Fibroblast of lung (primary cell): ENCODE measurements around the gene TNC. TPM values are rescaled to one million over a fixed set of nuclear protein-coding genes. Genes with fewer than 3 reads are reported as not detected.

Experiments used
- DNase-seq, 2 donors: peaks; one replicate each; pipeline versions ENCODE4 v3.0.0 to v3.0.0-alpha.2; 2010; ENCODE audit warnings: low read depth in 2 of 2
- H2AFZ ChIP-seq: 2 replicates; pipeline ENCODE4 v1.5.1; 2012; ENCODE audit warnings: low read length, control low read depth, inconsistent platforms
- H3K27ac ChIP-seq: 2 replicates; pipeline ENCODE4 v1.5.1; 2011; ENCODE audit warnings: low read length, control low read depth; ENCODE audit not compliant: insufficient read depth
- H3K27me3 ChIP-seq: 2 replicates; pipeline ENCODE4 v1.5.1; 2011; ENCODE audit warnings: mild to moderate bottlenecking, low read length; ENCODE audit not compliant: control insufficient read depth, insufficient read depth
- H3K36me3 ChIP-seq: 2 replicates; pipeline ENCODE4 v1.5.1; 2011; ENCODE audit warnings: low read length; ENCODE audit not compliant: control insufficient read depth, insufficient read depth
- H3K4me1 ChIP-seq: 2 replicates; pipeline ENCODE4 v1.5.1; 2011; ENCODE audit warnings: low read length; ENCODE audit not compliant: control insufficient read depth, insufficient read depth; ENCODE audit errors: extremely low read depth
- H3K4me2 ChIP-seq: 2 replicates; pipeline ENCODE4 v1.5.1; 2011; ENCODE audit warnings: low read length, control low read depth; ENCODE audit not compliant: insufficient read depth; ENCODE audit errors: extremely low read depth
- H3K4me3 ChIP-seq, 4 experiments: fragments of 200-600 bp in 1 of 4; sonication (generic) in 1 of 4; replicated peaks in 1 of 4; 2 replicates each; pipeline ENCODE4 v1.5.1; 2011 to 2016; ENCODE audit warnings: low read length in 4 of 4, low read depth in 3 of 4, mild to moderate bottlenecking in 3 of 4, control low read depth in 2 of 4, inconsistent platforms in 1 of 4, mixed read lengths in 1 of 4; ENCODE audit not compliant: insufficient read depth in 1 of 4; ENCODE audit errors: control extremely low read depth in 1 of 4
- H3K79me2 ChIP-seq: 2 replicates; pipeline ENCODE4 v1.5.1; 2012; ENCODE audit warnings: mild to moderate bottlenecking, low read length, inconsistent platforms; ENCODE audit not compliant: control insufficient read depth, insufficient read depth
- H3K9ac ChIP-seq: 2 replicates; pipeline ENCODE4 v1.5.1; 2011; ENCODE audit warnings: mild to moderate bottlenecking, low read length, control low read depth; ENCODE audit not compliant: insufficient read depth
- H3K9me3 ChIP-seq: 2 replicates; pipeline ENCODE4 v1.5.1; 2012; ENCODE audit warnings: low read depth, low read length; ENCODE audit not compliant: control insufficient read depth, insufficient read depth
- H4K20me1 ChIP-seq: 2 replicates; pipeline ENCODE4 v1.5.1; 2011; ENCODE audit warnings: low read length; ENCODE audit not compliant: control insufficient read depth, insufficient read depth; ENCODE audit errors: extremely low read depth
- EZH2 ChIP-seq: IDR thresholded peaks from 2 replicates; pipeline ENCODE4 v1.5.1; 2012; ENCODE audit warnings: low read length, control low read depth, mild to moderate bottlenecking; ENCODE audit errors: missing control alignments
- polyA plus RNA-seq, 2 donors: library from polyadenylated mRNA; depleted of rRNA in 1 of 2; stranded (reverse) in 1 of 2; unstranded in 1 of 2; fragments of >200 nt; gene quantifications; 2 replicates each; pipeline ENCODE4 v1.2.1, GENCODE V29; 2011 to 2012; ENCODE audit warnings: missing spikeins in 1 of 2
- total RNA-seq: library from RNA; depleted of rRNA; stranded (reverse); fragments of >200 nt; gene quantifications from 2 replicates; pipeline ENCODE4 v1.2.1, GENCODE V29; 2014
- TF ChIP-seq, protein P1 (sequence below), 2 donors: IDR thresholded peaks in 1 of 2; conservative IDR thresholded peaks in 1 of 2; 1 replicate in 1 of 2; 2 replicates in 1 of 2; pipeline ENCODE4 v1.5.1; 2011 to 2012; ENCODE audit warnings: low read length in 2 of 2, control low read depth in 1 of 2, inconsistent platforms in 1 of 2, low read depth in 1 of 2, mild to moderate bottlenecking in 1 of 2

TNC gene
- total and polyA plus RNA-seq, 2 donors (not counting 1 experiment from before 2014, with no cell fraction given) = 227 to 560 TPM

DNA sequence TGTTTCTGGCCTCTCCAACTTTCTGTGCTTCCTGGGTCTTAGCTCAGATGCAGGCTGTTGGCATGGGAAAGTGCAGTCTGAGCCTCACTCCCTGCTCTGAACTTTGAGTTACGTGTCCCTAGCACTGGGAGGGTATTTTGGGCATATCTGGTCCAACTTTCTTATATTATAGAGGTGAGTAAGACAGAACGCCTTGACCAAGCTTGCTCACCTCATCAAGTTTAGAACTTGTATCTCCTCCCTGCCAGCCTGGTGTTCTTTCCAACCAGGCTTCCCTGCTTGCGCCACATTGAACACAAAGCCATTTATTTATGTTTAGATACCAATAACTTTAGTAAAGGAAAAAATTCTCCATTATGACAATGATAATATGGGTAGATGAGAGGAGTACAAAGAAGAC, 33.2 kb downstream of the TNC start:
- H2AFZ ChIP-seq = no peak overlapping the region
- H3K36me3 ChIP-seq = peaks cover 27% of the 10 kb centered on the region
- H3K9me3 ChIP-seq = no peaks in the 10 kb centered on the region
- no peak overlapping the region for H3K4me3 ChIP-seq
- no peak overlapping the region for H3K4me2 ChIP-seq
- TF ChIP-seq, protein P1, sequence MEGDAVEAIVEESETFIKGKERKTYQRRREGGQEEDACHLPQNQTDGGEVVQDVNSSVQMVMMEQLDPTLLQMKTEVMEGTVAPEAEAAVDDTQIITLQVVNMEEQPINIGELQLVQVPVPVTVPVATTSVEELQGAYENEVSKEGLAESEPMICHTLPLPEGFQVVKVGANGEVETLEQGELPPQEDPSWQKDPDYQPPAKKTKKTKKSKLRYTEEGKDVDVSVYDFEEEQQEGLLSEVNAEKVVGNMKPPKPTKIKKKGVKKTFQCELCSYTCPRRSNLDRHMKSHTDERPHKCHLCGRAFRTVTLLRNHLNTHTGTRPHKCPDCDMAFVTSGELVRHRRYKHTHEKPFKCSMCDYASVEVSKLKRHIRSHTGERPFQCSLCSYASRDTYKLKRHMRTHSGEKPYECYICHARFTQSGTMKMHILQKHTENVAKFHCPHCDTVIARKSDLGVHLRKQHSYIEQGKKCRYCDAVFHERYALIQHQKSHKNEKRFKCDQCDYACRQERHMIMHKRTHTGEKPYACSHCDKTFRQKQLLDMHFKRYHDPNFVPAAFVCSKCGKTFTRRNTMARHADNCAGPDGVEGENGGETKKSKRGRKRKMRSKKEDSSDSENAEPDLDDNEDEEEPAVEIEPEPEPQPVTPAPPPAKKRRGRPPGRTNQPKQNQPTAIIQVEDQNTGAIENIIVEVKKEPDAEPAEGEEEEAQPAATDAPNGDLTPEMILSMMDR (conservative IDR thresholded peaks at IDR 0.05 in 1 of 2, IDR thresholded peaks at IDR 0.05 in 1 of 2; ENCODE audit: low read depth in 1 of 2, low read length in 2 of 2) = no peak
- no peak for TF ChIP-seq EZH2
- H3K27me3 ChIP-seq = no peaks in the 10 kb centered on the region
- DNase-seq = no peak
- H3K9ac ChIP-seq = no peak overlapping the region
- H3K79me2 ChIP-seq = peaks cover 10% of the 10 kb centered on the region
- no peaks in the 10 kb centered on the region for H3K4me1 ChIP-seq
- H4K20me1 ChIP-seq = no peaks in the 10 kb centered on the region
- H3K27ac ChIP-seq = no peak overlapping the region

DNA sequence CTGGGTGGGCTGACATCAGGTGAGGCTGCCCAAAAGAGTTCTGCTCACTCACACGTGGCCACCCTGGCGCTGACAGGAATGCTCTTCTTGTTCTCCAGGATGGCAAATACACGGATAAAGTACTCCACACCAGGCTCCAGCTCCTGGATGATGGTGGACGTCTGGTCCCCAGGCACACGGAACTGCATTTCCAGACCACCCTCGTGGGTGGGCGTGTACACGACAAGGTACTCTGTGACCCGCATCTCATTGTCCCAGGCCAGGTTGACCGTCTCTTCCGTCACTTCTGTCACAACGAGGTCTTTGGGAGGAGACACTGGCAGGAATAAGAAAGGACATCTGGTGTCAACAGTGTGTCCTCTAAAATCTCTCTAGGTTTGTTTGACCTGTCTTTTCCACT, 33.8 kb downstream of the TNC start:
- Histone ChIP-seq H3K27me3 (no peaks in the 10 kb centered on the region), H3K79me2 (peaks cover 10% of the 10 kb centered on the region), H3K4me3 (no peak overlapping the region), H3K4me2 (no peak overlapping the region), H4K20me1 (no peaks in the 10 kb centered on the region), H3K9ac (no peak overlapping the region), H2AFZ (no peak overlapping the region), H3K27ac (no peak overlapping the region), H3K36me3 (peaks cover 27% of the 10 kb centered on the region), H3K9me3 (no peaks in the 10 kb centered on the region), H3K4me1 (no peaks in the 10 kb centered on the region)
- no peak for TF ChIP-seq EZH2
- TF ChIP-seq, protein P1 (conservative IDR thresholded peaks at IDR 0.05 in 1 of 2, IDR thresholded peaks at IDR 0.05 in 1 of 2; ENCODE audit: low read depth in 1 of 2, low read length in 2 of 2) = no peak
- no peak for DNase-seq

DNA sequence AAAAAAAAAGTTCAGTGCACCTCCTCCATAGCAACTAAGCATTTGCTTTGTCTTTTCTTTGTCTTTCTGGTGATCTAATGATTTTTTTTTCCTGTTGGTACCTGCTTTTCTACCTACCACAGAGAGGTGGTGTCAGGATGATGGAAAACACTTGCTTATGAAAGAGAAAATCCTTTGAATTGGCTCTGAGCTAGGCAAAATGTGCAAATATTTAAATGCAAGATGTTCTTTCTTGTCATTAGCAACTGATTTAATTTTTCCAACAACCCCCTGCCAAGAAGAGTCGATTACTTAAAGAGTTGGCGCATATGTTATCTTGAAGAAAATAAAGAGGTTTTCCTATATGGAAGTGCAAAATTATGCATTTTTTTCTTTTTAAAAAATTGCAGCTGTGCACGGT, 37.7 kb downstream of the TNC start:
- no peak overlapping the region for H3K9ac ChIP-seq
- TF ChIP-seq, protein P1 (conservative IDR thresholded peaks at IDR 0.05 in 1 of 2, IDR thresholded peaks at IDR 0.05 in 1 of 2; ENCODE audit: low read depth in 1 of 2, low read length in 2 of 2) = no peak
- no peak for TF ChIP-seq EZH2
- H3K9me3 ChIP-seq = no peaks in the 10 kb centered on the region
- H3K4me1 ChIP-seq = no peaks in the 10 kb centered on the region
- no peaks in the 10 kb centered on the region for H4K20me1 ChIP-seq
- H3K36me3 ChIP-seq = peaks cover 19% of the 10 kb centered on the region
- no peaks in the 10 kb centered on the region for H3K27me3 ChIP-seq
- H3K4me3 ChIP-seq = no peak overlapping the region
- no peak overlapping the region for H2AFZ ChIP-seq
- no peak overlapping the region for H3K4me2 ChIP-seq
- H3K27ac ChIP-seq = no peak overlapping the region
- DNase-seq = no peak
- no peaks in the 10 kb centered on the region for H3K79me2 ChIP-seq
